ENCODE results near the gene CRB2.
A peak's percentile ranks its signal among the peaks of the same experiment; 100 is the strongest.

Gene CRB2

DNA sequence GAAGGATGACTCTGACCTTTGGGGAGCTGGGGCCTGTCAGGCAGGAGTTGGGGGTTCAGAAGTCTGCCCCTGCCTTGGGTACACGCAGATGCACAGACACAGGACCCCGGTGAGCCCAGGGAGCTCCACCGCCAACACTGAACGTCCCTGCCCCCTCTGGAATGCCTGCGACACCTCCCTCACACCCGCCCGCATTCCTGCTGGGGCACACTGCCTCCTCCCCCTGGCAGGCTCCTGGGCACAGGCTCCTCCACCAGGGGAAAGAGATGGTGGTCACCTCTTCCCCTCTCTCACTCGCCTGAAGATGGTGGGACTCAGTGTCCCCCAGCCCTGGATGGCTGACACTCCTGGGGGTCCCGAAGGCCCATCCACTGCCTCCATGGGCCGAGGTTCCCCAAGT, 12.0 kb downstream of the CRB2 start:
- DNase-seq, result no peak

DNA sequence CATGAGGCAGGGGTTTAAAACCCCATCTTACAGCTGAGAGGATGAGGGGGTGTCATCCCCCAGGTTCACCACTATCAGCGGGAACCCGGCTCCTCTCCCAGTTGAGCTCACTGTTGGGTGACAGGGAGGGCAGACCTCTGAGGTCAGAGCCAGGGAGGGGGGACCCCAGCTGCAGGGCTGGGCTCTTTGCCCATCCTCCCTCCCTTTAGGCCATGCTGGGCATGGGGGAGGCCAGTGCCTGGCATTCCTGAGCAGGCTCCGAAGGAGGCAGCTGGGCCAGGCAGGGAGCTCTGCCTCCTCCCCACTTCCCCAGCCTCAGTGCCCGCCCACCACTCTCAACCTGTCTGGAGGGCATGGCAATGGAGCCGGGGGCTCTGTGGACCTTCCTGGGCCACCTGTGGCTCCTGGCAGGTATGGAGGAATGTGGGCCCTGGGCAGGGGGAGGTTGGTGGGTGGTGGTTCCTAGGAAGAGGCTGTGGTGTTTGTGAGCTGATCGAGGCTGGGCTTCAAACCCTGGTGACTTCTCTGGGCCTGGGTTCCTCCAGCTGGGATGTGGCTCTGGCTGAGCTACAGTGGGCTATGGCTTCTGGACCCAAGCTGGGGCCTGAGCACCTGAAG, 12.6 kb downstream of the CRB2 start:
- DNase-seq, result no peak

- DNase-seq, result no peak
These were observed 13.3 kb downstream of the CRB2 start for GRCh38 chr9:123369296-123369695.

GRCh38 chr9:123370108-123370507, 14.1 kb downstream of the CRB2 start:
- DNase-seq, result no peak

DNA sequence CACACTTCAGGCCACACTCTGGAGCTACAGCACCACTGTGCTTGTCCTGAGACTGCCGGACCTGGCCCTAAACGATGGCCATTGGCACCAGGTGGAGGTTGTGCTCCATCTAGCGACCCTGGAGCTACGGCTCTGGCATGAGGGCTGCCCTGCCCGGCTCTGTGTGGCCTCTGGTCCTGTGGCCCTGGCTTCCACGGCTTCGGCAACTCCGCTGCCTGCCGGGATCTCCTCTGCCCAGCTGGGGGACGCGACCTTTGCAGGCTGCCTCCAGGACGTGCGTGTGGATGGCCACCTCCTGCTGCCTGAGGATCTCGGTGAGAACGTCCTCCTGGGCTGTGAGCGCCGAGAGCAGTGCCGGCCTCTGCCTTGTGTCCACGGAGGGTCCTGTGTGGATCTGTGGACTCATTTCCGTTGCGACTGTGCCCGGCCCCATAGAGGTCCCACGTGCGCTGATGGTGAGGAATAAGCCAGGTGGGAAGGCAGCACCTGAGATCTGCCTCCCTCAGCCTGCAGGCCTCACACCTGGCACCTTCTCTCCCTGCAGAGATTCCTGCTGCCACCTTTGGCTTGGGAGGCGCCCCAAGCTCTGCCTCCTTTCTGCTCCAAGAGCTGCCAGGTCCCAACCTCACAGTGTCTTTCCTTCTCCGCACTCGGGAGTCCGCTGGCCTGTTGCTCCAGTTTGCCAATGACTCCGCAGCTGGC, 14.7 kb downstream of the CRB2 start:
- no peak for DNase-seq

GRCh38 chr9:123371228-123371584, 15.2 kb downstream of the CRB2 start:
- DNase-seq, result no peak

- no peak for DNase-seq
These were observed 16.0 kb downstream of the CRB2 start for GRCh38 chr9:123371805-123372590.

GRCh38 chr9:123372766-123373446, 16.9 kb downstream of the CRB2 start:
- DNase-seq, result no peak

DNA sequence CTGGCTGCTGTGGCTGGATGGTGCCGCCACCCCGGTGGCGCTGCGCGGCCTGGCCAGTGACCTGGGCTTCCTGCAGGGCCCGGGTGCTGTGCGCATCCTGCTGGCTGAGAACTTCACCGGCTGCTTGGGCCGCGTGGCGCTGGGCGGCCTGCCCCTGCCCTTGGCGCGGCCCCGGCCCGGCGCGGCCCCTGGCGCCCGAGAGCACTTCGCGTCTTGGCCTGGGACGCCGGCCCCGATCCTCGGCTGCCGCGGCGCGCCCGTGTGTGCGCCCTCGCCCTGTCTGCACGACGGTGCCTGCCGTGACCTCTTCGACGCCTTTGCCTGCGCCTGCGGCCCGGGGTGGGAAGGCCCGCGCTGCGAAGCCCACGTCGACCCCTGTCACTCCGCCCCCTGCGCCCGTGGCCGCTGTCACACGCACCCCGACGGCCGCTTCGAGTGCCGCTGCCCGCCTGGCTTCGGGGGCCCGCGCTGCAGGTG, 17.5 kb downstream of the CRB2 start:
- peak; percentile 48 for DNase-seq

GRCh38 chr9:123373946-123374345, 17.9 kb downstream of the CRB2 start:
- DNase-seq, result peak; percentile 88

- DNase-seq, result peak; percentile 68
These were observed 19.6 kb downstream of the CRB2 start for GRCh38 chr9:123375469-123376132.

DNA sequence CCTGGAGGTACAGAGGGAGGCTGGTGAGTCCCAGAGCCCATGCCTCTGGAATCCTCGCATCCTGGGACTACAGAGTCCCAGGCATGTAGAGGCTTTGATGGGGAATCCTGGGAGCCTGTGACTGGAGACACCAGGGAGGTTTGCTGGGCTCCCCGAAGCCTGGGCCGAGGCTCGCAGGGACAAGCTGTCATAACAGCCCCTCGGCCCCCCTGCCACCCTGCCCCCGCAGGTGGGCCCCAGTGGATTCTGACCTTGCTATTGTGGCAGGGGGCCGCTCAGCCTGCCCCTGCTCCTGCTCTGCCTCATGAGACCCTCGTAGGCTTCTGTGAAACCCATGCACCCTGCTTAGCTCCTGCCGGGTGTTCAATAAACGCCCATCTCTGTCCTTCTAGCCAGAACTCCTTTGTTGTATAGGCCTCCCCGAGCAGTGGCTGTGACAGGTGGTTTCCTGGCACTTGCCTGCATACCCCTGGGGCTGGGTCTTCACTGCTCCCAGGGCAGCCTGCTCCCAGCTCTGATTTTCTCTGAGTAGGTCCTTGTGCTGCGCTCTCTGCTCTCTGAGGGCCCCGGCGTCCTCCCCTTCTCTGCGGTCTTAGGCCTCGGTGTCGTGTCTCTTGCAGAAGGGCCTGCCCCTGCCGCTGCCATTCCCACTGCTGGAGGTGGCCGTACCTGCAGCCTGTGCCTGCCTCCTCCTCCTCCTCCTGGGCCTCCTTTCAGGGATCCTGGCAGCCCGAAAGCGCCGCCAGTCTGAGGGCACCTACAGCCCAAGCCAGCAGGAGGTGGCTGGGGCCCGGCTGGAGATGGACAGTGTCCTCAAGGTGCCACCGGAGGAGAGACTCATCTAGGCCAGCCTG, 20.4 kb downstream of the CRB2 start:
- DNase-seq, result no peak

DNA sequence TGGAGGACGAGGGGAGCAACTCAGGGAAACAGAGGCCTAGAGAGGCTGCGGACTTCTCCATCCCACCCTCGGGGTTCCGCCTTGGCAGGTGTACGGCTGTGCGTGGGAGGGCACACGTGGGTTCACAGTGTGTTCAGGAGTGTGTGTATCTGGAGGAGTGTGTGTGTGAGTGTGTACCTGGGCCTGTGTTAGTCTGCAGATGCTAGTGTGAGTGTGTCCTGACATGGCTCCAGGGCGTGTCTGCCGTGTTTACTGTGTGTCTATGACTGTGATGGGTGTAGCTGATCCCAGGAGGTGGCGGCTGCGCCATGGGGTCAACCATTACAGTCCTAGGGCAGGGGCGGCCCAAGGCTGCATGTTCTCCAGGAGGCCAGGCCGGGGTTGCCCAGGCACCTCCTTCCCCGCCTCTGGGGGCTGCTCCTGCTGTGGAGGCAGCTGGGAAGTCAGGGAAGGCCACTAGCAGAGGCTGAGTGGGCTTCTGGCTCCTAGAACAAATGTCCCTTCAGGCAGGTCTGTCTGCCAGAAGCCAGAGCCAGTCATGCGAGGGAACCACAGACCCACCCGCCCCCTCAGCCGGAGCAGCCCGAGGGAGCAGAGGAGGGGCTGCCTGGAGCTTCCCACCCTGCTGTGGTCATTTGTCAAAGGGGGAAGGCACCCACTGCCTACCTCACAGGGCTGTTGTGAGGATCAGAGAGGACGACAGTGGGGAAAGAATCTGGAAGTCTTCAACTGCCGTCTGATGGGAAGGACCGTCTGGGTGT, 21.4 kb downstream of the CRB2 start:
- DNase-seq, result peak; percentile 80

GRCh38 chr9:123378025-123378424, 22.0 kb downstream of the CRB2 start:
- DNase-seq, result no peak

DNA sequence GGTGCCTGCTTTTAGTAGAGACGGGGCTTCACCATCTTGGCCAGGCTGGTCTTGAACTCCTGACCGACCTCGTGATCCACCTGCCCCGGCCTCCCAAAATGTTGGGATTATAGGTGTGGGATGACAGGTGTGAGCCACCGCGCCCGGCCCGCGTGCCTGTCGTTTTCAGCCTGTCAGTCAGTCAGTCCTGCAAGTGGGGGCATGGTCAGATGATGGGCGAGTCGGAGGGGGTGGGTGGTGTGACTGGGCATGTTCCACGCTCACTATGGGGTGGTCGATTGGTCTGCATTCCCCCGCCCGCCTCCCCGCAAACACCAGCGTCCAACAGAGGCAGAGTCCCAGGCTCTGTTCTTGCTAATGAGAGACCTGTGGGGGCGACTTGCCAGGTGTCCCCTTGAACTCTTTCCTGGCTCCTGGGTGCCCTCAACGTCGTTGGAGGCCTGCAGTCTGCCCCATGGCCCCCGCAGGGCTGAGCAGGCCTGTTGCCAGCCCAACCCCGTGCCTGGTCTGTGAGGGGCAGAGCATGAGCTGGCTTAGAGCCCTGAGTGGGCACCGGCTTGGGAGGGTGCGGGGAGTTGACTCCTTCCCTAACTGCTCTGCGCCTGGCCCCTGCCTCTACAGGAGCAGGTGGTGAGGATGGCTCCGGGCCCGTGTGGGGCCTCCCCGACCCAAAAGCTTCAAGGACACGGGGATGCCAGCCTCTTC, 23.1 kb downstream of the CRB2 start:
- no peak for DNase-seq

DNA sequence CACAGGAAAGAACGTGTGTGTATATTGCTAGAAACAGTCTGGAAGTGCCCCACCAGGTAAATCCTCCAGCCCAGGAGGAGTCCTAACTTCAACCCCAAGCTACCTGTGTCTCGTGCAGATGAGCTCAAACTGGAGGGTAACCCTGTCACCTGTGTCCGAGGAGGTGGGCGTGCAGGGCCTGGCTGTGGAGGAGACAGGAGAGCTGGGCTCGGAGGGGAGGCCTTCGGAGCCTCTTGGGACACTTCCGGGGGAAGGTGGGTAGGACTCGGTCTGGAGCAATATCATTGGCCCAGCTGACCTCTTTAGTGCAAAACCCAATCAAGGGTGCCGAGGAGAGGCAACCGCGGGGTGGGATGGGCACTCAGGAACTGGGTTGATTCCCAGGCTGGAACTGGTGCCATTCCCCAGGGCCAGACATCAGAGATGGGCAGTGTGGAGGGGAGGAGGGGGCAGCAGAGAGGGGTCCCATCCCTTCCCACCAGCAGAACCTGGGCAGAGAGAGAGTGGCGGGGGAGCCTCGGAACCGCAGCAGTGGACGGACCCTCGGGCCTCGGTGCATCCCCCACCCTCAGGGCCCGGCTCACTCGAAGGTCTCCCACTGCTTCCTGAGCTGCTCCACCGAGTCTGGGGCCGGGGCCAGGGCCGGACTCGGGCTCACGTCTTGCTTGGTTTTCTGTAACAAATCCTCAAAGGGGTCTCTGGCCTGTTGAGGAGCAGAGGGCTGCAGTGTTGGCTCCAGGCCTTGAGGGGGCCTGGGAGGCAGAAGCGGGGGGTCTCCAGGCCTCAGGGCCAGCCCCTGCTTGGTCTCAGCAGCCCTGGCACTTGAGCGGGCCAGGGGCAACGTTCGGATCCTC, 25.1 kb downstream of the CRB2 start:
- no peak for DNase-seq

DNA sequence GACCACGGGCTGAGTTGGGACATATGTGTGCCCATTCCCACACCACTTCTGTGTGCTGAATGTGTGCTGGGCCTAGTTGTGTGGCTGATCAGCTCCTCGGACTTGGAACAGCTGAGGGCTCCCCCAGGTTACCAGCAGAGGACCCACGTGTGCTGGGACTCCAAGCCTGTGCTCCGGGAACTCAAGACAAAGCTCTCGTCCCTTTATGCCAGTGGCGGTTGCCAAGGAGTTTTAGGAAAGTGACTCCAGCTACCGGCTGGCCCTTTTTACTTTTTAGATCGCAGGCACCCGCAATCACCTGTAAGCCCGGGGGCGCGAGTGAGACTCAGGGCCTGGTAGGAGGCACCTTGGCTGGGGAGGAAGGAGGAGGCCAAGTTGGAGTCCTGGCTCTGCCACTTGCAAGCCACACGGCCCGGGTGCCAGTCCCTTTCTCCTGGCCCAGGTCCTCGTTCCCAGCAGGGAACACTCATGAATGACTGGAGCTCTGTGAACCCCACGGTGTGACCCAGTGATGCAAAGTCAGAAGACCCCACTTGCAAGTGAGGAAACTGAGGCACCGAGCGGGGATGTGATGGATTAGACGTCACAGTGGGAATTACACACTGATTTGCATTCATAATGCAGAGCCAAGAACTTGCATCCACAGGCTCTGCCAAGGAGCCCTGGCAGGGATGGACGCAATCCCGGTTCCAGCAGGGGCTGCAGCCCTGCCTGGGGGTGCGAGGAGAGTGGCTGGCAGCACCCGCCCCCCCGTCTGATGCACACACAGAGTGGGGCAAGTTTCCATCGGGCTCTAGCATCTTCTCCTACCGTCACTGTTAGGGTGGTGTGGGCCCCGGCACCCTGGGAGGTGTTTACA, 26.9 kb downstream of the CRB2 start:
- DNase-seq, result no peak

GRCh38 chr9:123383512-123384170, 27.6 kb downstream of the CRB2 start:
- DNase-seq, result no peak
